ENCODE data around the gene PRKAR1B.

PRKAR1B gene

GRCh38 chr7:690478-691360 is 36.4 kb downstream of the PRKAR1B start:
- no peak for DNase-seq

- no peak for DNase-seq
These were observed 41.5 kb downstream of the PRKAR1B start for GRCh38 chr7:685540-685939.

DNA sequence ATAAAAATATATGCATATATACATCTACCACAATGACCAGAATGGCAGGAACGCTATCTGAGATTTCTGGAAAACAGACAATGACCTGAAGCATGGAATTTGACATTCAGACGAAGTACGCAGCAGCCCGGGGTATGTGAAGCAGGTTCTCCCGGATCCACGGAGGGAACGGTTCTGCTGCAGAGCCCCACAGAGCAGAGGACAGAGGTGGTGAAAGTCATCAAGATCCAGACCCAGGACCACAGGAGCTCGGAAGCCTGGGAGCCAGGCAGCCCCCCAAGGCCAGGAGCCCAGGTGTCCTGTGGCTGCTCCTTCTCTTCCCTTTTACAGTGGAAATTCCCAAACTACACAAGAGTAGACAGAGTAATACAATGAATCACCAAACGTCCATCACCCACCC is 42.7 kb downstream of the PRKAR1B start:
- DNase-seq: no peak

GRCh38 chr7:683526-684205 is 43.4 kb downstream of the PRKAR1B start:
- DNase-seq: no peak

- DNase-seq: no peak
These were observed 44.3 kb downstream of the PRKAR1B start for GRCh38 chr7:682810-683209.

DNA sequence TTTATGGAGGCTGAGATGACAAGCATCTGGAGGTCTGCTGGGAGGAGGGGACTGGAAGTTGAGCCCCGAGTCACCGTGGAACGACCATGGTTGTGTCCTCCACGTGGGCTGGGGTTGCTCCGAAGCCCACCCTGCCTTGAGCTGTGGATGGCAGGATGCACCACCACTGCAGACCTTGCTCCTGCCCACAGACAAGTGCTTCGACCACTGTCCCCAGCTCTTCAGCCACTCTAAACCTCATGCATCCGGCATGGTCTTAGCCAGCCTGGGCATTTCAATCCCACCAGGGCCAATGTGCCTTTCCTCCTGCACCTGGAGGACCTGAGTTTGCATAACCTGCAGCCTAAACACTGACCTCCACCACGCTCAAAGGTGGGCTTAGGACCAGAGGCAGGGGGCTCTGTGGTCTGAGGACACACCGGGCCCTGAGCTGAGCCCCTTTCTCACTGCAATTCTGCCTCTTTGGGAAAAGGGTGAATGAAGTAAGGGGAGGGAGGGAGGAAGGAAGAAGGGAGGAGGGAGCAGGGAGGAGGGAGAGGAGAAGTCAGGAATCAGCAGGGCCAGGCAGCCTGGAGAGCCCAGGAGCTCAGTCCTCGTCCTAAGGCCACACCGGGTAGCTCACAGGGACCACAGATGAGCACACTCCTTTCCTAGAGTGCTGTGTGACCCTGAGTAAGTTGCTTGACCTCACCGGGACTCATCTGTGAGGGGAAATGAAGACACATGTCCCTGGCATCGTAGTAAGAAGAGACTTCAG is 45.4 kb downstream of the PRKAR1B start:
- DNase-seq: no peak

GRCh38 chr7:680411-681127 is 46.5 kb downstream of the PRKAR1B start:
- no peak for DNase-seq

GRCh38 chr7:676972-677385 is 50.1 kb downstream of the PRKAR1B start:
- DNase-seq: no peak

DNA sequence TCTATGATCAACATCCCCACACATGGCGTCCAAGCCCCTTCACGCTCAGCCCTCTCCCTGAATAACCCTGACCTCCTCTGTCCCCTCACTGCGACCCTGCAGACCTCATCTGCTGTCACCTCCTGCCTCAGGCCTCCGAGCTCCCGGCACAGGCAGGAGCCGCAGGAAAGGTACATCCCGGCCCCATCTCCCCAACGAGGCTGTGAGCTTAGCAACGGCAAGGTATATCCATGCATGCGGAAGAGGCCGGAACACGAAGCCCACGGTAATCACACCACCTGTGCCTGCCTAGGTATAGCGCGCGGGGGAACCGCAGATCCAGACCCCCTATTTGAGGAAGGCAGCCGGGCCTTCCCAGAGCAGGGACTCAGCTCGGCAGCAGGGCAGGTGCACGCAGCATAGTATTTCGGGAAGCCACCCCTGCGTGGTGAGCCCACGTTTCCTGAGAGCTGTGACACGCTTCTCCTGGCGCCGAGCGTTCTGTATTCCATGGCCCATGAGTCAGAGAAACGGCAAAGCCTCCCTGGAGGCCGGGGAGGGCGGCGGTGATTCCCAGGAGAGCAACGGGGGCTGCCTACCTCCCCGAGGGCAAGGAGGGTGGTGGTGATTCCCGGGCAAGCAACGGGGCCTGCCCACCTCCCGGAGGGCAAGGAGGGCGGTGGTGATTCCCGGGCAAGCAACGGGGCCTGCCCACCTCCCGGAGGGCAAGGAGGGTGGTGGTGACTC is 50.7 kb downstream of the PRKAR1B start:
- DNase-seq: no peak

DNA sequence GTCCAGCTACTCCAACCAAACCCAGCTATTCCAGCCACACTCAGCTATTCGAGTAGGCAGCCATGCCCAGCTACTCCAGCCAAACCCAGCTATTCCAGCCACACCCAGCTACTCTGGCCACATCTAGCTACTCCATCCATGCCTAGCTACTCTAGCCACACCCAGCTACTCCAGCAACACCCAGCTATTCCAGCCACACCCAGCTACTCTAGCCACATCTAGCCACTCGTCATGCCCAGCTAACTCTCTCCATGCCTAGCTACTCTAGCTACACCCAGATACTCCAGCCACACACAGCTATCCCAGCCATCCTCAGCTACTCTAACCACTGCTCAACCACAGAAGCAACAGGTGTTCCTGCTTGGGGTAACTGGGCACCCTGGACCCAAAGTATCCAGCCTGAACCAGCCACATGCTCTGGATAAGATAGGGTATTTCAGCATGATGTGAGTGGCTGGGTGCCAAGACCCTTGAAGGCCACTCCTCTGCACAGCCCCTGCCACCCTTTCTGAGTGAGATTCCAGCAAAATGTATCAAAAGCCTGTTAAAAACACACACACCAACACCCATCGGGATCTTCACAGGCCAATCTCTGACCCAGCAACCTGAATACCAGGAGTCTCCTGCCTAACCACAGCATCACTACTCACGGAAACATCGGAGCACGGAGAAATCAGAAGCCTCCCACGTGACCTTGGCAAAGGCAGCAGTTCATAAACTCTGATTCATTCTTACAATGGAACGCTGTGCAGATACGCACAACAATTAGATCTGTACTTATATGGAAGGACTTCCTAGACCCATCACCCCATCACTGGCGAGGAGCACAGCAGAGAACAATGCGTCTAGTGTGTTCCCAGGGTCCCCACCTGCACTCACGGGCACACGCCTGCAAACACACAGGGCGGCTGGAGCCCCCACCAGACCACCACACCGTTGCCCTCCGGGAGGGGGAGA is 52.3 kb downstream of the PRKAR1B start:
- DNase-seq: no peak

- no peak for DNase-seq
These were observed 53.2 kb downstream of the PRKAR1B start for GRCh38 chr7:673681-674453.

- no peak for DNase-seq
These were observed 54.2 kb downstream of the PRKAR1B start for GRCh38 chr7:672891-673290.

DNA sequence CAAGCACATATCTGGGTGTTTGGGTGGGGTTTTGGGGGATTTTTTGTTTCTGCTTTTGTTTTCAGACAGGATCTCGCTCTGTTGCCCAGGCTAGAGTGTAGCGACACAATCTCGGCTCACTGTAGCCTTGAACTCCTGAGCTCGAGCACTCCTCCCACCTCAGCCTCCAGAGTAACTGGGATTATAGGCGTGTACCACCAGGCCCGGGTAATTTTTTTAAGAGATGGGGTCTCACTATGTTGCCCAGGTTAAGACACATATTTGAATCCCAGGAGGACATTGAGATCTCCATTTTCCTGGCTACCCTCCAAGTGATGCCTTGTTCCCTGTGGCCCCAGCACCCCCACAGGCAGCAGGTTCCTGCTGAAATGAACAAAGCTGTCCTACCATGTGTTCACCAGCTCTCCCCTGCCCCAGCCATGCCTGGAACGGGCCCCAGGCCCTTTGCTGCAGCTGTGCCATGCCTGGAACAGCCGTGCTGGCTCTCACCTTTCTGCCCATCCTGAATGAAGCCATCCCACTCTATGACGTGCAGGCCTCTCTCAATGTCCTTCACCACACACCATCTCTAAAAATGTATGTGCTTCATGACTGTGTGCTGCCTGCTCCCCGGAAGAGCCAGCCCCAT is 55.6 kb downstream of the PRKAR1B start:
- DNase-seq: no peak

GRCh38 chr7:670501-671390 is 56.3 kb downstream of the PRKAR1B start:
- DNase-seq: no peak

- no peak for DNase-seq
These were observed 58.1 kb downstream of the PRKAR1B start for GRCh38 chr7:668958-669357.

DNA sequence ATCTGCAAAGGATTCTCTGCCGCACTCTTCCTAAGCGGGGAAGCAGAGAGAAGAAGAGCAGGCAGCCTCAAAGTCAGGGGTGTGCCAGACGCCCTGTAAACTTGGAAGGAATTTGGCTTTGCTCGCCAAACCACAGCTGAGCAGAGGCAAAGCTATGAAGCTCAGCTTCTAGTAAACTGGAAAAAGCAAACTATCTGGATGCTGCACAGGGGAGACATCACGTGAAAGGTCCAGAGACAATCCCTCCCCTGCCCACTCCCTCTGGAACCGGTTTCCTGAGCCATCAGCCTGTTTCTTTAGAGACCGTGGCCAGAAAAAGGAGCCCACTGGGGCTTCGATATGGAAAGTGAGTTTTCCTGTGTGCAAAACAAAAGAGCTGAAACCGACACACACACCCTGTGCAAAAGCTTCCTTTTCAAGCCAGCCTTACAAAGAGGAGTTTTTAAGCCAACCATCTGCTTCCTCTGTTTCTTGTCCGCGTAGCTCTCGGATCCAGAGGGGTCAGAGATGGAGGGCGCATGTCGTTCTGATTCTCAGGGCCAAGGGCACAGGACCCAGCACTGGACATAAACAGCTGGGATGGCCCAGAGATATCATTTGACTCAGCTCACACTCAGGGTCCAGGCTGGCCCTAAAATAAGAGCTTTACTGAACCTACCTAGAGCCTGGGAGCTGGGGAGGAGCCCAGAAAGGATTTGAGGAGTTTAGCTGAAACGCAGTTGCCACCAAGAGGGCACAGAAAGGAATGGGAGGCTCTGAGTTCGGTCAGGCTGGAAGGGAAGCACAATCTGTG is 58.7 kb downstream of the PRKAR1B start:
- DNase-seq: peak; percentile 33

GRCh38 chr7:666454-667292 is 60.4 kb downstream of the PRKAR1B start:
- DNase-seq: no peak

Data from EL (cell line).